GM12874 (cell line): ENCODE data around the gene CCDC177.

Experiments
- TF ChIP-seq, protein P1 (sequence below): IDR thresholded peaks from 2 replicates; pipeline ENCODE4 v1.5.1; 2011; ENCODE audit warnings: low read depth, mild to moderate bottlenecking, control low read depth, low read length, moderate library complexity; ENCODE audit not compliant: insufficient read depth

The CCDC177 gene

DNA sequence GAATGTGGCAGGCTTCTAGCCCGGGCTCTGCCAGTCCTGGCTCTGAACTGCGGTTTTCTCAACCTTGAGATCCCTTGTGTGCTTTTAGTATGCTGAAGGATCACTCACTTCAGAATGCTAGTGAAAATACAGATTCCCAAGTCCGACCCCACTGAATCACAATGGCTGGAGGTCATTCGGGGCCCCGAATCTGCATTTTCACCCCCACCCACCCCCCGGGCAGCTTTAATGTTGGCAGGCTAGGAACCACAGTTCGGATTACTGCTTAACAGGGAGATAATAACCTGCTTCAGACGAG lies 36.2 kb upstream of the CCDC177 start:
- TF ChIP-seq, protein P1, sequence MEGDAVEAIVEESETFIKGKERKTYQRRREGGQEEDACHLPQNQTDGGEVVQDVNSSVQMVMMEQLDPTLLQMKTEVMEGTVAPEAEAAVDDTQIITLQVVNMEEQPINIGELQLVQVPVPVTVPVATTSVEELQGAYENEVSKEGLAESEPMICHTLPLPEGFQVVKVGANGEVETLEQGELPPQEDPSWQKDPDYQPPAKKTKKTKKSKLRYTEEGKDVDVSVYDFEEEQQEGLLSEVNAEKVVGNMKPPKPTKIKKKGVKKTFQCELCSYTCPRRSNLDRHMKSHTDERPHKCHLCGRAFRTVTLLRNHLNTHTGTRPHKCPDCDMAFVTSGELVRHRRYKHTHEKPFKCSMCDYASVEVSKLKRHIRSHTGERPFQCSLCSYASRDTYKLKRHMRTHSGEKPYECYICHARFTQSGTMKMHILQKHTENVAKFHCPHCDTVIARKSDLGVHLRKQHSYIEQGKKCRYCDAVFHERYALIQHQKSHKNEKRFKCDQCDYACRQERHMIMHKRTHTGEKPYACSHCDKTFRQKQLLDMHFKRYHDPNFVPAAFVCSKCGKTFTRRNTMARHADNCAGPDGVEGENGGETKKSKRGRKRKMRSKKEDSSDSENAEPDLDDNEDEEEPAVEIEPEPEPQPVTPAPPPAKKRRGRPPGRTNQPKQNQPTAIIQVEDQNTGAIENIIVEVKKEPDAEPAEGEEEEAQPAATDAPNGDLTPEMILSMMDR = no peak

DNA sequence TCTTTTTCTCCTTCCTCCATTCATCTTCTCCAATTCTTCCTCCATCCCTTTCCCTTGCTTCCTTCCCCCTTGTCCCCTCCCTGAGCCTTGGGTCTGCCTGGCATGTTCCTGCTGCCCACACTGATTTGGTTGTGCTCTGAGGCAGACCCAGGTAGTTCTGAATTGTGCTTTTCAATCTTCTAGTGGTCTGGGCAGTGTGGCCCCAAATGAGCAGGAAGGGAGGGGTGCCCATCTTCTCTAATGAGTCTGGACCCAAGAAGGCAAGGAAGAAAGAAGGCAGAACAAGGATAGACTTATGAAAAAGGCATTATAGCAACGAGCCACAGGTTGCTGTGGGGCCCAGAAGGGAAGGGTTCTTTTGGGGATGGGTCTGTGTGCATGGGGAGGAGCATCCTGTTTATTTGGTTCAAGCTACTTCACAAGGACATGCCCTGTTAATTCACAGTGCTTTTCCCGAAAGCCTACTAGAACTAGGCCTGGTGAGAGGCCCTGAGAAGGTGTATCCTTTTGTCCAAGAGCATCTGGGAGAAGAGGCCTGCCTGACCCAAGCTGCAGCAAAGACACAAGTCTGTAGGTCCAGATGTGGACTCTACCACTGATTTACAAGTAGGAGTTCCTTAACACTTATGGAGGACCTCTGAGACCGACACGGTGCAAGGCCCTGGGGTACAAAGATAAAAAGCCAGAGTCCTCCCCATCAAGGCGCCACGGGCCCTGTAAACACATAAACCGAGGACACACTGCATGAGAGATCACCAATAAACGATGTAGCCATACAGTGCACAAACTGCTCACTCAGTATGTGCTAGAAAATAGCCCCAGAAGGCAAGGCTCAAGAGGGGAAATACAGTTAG lies 35.6 kb upstream of the CCDC177 start:
- TF ChIP-seq, protein P1 = no peak

DNA sequence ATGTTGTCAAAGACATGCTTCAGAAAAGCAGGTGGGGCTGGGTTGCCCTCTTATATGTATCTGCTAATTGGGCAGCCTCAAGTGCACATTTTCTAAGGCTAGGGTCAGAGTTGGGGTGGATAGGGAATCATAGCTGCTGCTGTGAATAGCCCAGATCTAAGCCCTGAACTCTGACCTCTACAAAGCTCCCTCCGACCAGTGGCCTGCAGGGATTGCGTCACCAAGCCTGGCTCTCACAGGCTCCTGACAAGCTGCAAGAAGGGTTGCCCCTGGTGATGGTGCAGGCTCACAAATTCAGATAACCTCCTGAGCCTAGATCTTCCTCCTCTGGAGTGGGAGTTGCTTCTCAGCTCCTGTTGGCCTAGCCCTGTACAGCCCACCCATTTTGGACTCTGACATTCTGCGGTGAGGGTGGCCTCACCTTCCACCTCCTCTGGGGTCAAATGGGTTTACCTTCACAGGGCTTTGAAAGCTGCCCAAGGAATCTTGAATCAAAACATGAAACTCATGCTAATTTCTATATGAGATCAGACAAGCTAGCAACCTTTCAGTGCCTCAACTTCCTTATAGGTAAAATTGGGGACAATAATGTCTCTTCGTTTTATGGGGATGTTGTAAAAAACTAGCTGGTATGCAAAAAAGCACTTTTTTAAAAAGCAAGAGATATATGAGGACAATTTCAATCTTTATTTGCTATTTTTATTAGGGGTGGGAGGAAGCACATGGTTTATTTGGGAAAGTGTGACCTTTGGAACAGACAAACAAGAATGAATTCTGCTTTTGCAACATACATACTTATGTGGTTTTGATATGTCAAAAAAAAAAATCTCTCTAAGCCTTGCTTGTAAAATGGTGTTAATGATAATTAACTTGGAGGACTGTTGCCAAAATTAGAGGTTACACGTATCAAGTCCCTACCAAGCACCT lies 31.9 kb upstream of the CCDC177 start:
- TF ChIP-seq, protein P1 = no peak

DNA sequence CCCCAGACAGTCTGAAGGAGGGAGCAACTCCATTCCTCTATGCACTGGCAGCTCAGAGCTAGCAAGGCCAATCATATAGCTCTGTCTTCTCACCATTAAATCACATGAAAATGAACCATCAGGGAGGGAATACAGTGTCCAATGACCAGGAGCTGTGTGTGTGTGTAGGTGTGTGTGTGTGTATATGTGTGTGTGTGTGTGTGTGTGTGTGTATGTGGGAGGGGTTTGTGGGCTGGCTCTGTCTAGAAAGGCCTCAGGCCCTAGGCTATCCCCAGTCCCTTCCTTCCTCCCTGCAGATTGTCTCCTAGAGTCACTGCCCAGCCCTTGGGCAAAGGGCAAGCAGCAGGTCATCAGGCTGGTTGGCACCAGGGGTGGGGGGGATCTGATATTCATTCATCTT lies 31.1 kb upstream of the CCDC177 start:
- TF ChIP-seq, protein P1 = no peak

DNA sequence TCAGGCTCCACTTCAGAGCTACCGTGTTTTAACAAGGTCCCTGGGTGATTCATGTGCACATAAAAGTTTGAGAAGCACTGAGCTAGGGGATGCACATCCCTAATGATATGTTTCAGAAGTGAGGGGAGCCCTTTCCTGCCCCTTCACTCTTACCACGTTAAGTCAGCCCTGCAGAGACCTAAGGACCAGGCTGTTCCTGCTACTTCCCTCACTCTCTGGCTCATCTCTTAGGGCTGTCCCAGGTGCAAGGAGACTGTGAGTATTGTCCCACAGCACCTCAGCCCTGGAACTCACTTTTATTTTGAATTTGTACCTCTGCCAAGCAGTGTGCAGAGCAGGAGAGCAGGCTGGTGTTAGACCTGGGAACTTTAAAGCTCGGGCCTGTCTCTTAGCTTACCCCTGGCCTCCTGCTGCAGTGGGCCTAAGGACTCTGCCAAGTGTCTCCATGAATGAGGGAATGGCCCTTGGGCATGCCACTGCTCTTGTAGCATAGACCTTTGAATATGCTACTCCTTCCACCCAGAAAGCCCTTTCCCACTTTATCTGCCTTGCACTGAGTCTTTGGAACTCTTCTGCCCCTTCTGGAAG lies 25.7 kb upstream of the CCDC177 start:
- TF ChIP-seq, protein P1 = no peak

DNA sequence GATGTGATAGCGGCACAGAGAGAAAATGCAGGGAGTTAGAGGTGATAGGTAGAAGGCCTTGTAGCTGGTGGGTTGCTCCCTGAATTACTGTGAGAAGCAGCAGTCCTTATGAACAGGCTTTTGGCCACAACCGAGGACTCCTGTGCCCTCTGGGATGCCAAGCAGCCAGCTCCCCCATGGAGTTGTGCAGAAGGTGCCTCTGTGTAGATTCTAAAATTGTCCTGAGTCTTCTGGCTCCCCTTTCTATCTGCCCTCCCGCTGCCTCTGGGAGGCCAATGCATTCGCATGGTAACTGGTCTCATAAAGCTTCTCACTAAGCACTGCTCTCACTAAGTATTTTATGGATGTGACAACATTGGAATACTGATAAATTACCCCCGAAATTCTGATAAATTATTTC lies 20.7 kb upstream of the CCDC177 start:
- TF ChIP-seq, protein P1 = no peak

DNA sequence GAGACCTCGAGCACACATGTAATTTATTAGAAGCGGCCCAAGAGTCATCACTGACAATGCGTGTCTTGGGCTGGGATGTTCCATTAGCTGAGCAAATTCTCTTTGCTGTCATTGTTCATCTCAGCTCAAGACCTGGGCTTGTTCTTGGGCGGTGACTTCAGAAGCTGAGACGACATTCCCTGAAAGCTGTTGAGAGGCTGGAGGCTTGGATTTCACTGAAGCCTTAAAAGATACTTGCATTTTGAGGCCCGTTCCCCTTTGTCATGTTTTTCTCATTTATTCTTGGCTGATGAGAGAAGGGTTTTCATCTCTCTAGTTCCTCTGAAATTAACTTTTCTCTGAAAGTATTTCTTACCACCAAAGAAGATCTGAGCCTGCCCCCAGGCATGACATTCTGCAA lies 20.2 kb upstream of the CCDC177 start:
- TF ChIP-seq, protein P1 = no peak
